ACC112 (cell line): ENCODE measurements around the gene TNRC6C.

Experiments used
- H2AFZ ChIP-seq: fragments of 200-600 bp; sonication (generic); one replicate; pipeline ENCODE4 v1.6.0; 2017; ENCODE audit warnings: antibody characterized with exemption, low read length; ENCODE audit not compliant: unreplicated experiment
- H3K27ac ChIP-seq: fragments of 200-600 bp; sonication (generic); 2 replicates; pipeline ENCODE4 v1.5.1; 2014; ENCODE audit warnings: low read depth, mild to moderate bottlenecking, antibody characterized with exemption, low read length, moderate library complexity
- H3K27me3 ChIP-seq: fragments of 200-600 bp; sonication (generic); 2 replicates; pipeline ENCODE4 v1.6.1; 2014; ENCODE audit warnings: mild to moderate bottlenecking, antibody characterized with exemption, low read length, moderate library complexity, mixed read lengths; ENCODE audit not compliant: insufficient read depth
- H3K36me3 ChIP-seq: fragments of 200-600 bp; sonication (generic); 2 replicates; pipeline ENCODE4 v1.6.1; 2016; ENCODE audit warnings: mild to moderate bottlenecking, antibody characterized with exemption, low read length, moderate library complexity, mixed read lengths; ENCODE audit not compliant: insufficient read depth
- H3K4me1 ChIP-seq: fragments of 200-600 bp; sonication (generic); one replicate; pipeline ENCODE4 v1.6.1; 2016; ENCODE audit warnings: low read length, mixed read lengths; ENCODE audit not compliant: insufficient read depth, unreplicated experiment, control insufficient read depth
- H3K4me3 ChIP-seq: fragments of 200-600 bp; sonication (generic); 2 replicates; pipeline ENCODE4 v1.5.1; 2014; ENCODE audit warnings: mild to moderate bottlenecking, low read depth, low read length
- H3K79me2 ChIP-seq: fragments of 200-600 bp; sonication (generic); one replicate; pipeline ENCODE4 v1.6.0; 2016; ENCODE audit warnings: low read length; ENCODE audit not compliant: control insufficient read depth, unreplicated experiment, insufficient read depth

The TNRC6C gene

GRCh38 chr17:77957857-77958715, at the start of gene TNRC6C:
Gene TNRC6C (plus strand): TSS chr17:77958703. CDS start chr17:78004207, 45,504 bp downstream.
- no peak within 1 kb of the TSS for H3K27ac ChIP-seq
- H2AFZ ChIP-seq: peak within 1 kb of the TSS; percentile 61
- no peaks in the 10 kb centered on the region for H3K36me3 ChIP-seq
- H3K4me3 ChIP-seq: peak within 1 kb of the TSS; percentile 82
- H3K79me2 ChIP-seq: peaks cover 15% of the 10 kb centered on the region
- H3K4me1 ChIP-seq: no peaks in the 10 kb centered on the region
- H3K27me3 ChIP-seq: peaks cover 53% of the 10 kb centered on the region

- no peak overlapping the region for H3K4me3 ChIP-seq
- no peaks in the 10 kb centered on the region for H3K79me2 ChIP-seq
- H3K4me1 ChIP-seq: no peaks in the 10 kb centered on the region
- peaks cover 61% of the 10 kb centered on the region for H3K27me3 ChIP-seq
- no peak overlapping the region for H3K27ac ChIP-seq
- no peak overlapping the region for H2AFZ ChIP-seq
- no peaks in the 10 kb centered on the region for H3K36me3 ChIP-seq
Measured at GRCh38 chr17:77909236-77909635, 49.3 kb upstream of the TNRC6C start.

- no peak overlapping the region for H2AFZ ChIP-seq
- no peak overlapping the region for H3K4me3 ChIP-seq
- H3K79me2 ChIP-seq: no peaks in the 10 kb centered on the region
- H3K27ac ChIP-seq: no peak overlapping the region
- H3K4me1 ChIP-seq: no peaks in the 10 kb centered on the region
- H3K36me3 ChIP-seq: no peaks in the 10 kb centered on the region
- peaks cover 63% of the 10 kb centered on the region for H3K27me3 ChIP-seq
Measured at GRCh38 chr17:77909816-77910215, 48.7 kb upstream of the TNRC6C start.

- no peaks in the 10 kb centered on the region for H3K79me2 ChIP-seq
- no peak overlapping the region for H3K4me3 ChIP-seq
- H2AFZ ChIP-seq: no peak overlapping the region
- no peak overlapping the region for H3K27ac ChIP-seq
- H3K4me1 ChIP-seq: no peaks in the 10 kb centered on the region
- no peaks in the 10 kb centered on the region for H3K36me3 ChIP-seq
- peaks cover 53% of the 10 kb centered on the region for H3K27me3 ChIP-seq
Measured at GRCh38 chr17:77914385-77915254, 43.9 kb upstream of the TNRC6C start.

- Histone ChIP-seq H3K27me3 (peaks cover 47% of the 10 kb centered on the region), H3K79me2 (no peaks in the 10 kb centered on the region), H3K27ac (no peak overlapping the region), H2AFZ (no peak overlapping the region), H3K36me3 (no peaks in the 10 kb centered on the region), H3K4me3 (no peak overlapping the region), H3K4me1 (no peaks in the 10 kb centered on the region)
Measured at GRCh38 chr17:77915594-77916021, 42.9 kb upstream of the TNRC6C start.

GRCh38 chr17:77916264-77916663, 42.2 kb upstream of the TNRC6C start:
- Histone ChIP-seq H3K4me1 (no peaks in the 10 kb centered on the region), H3K79me2 (no peaks in the 10 kb centered on the region), H2AFZ (no peak overlapping the region), H3K27ac (no peak overlapping the region), H3K27me3 (peaks cover 46% of the 10 kb centered on the region), H3K36me3 (no peaks in the 10 kb centered on the region), H3K4me3 (peak overlapping the region; percentile 29; the same call in 1 of the 2 replicates)

GRCh38 chr17:77916703-77917481, 41.6 kb upstream of the TNRC6C start:
- Histone ChIP-seq H3K27ac (no peak overlapping the region), H2AFZ (no peak overlapping the region), H3K79me2 (no peaks in the 10 kb centered on the region), H3K4me3 (peak overlapping the region; percentile 29; the same call in 1 of the 2 replicates), H3K27me3 (peaks cover 53% of the 10 kb centered on the region), H3K4me1 (no peaks in the 10 kb centered on the region), H3K36me3 (no peaks in the 10 kb centered on the region)

GRCh38 chr17:77919276-77919675, 39.2 kb upstream of the TNRC6C start:
- peaks cover 68% of the 10 kb centered on the region for H3K27me3 ChIP-seq
- H3K79me2 ChIP-seq: no peaks in the 10 kb centered on the region
- no peaks in the 10 kb centered on the region for H3K4me1 ChIP-seq
- H3K4me3 ChIP-seq: no peak overlapping the region
- H2AFZ ChIP-seq: no peak overlapping the region
- H3K27ac ChIP-seq: no peak overlapping the region
- no peaks in the 10 kb centered on the region for H3K36me3 ChIP-seq

- H3K79me2 ChIP-seq: no peaks in the 10 kb centered on the region
- H3K27me3 ChIP-seq: peaks cover 65% of the 10 kb centered on the region
- H2AFZ ChIP-seq: no peak overlapping the region
- no peaks in the 10 kb centered on the region for H3K36me3 ChIP-seq
- H3K4me1 ChIP-seq: no peaks in the 10 kb centered on the region
- no peak overlapping the region for H3K4me3 ChIP-seq
- no peak overlapping the region for H3K27ac ChIP-seq
Measured at GRCh38 chr17:77923135-77923534, 35.4 kb upstream of the TNRC6C start.
